NOMO-1 treated with dmso at 0.1 percent for 144 hours (cell line): Measurements from ENCODE around the gene USP14.

Experiments
- DNase-seq: peaks from one replicate; lab custom pipeline; 2025; ENCODE audit not compliant: unreplicated experiment; lab: John Stamatoyannopoulos, UW

Gene USP14

GRCh38 chr18:225745-226144 is 67.4 kb downstream of the USP14 start:
- DNase-seq, result no peak

GRCh38 chr18:227374-227773 is 69.0 kb downstream of the USP14 start:
- no peak for DNase-seq

- DNase-seq, result no peak
Observed at GRCh38 chr18:227902-228301, 69.5 kb downstream of the USP14 start.

GRCh38 chr18:228586-228985 is 70.2 kb downstream of the USP14 start:
- no peak for DNase-seq

GRCh38 chr18:231563-231962 is 73.2 kb downstream of the USP14 start:
- no peak for DNase-seq

GRCh38 chr18:240175-240574 is 81.8 kb downstream of the USP14 start:
- DNase-seq, result no peak

- no peak for DNase-seq
Observed at GRCh38 chr18:245282-245847, 87.0 kb downstream of the USP14 start.

GRCh38 chr18:248053-248452 is 89.7 kb downstream of the USP14 start:
- DNase-seq, result no peak

GRCh38 chr18:250685-251084 is 92.3 kb downstream of the USP14 start:
- no peak for DNase-seq

- DNase-seq, result no peak
Observed at GRCh38 chr18:251572-251971, 93.2 kb downstream of the USP14 start.

- DNase-seq, result no peak
Observed at GRCh38 chr18:253121-253520, 94.8 kb downstream of the USP14 start.

GRCh38 chr18:255171-255570 is 96.8 kb downstream of the USP14 start:
- DNase-seq, result no peak

- no peak for DNase-seq
Observed at GRCh38 chr18:260547-260946, 102.2 kb downstream of the USP14 start.

GRCh38 chr18:261398-262073 is 103.2 kb downstream of the USP14 start:
- DNase-seq, result no peak
